Activated T-helper 9 cell treated with anti-CD3 and anti-CD28 coated beads, Interleukin-2, amount 50 U/mL, for 16 hours (primary cell): ENCODE data around the gene CACNA2D4.

Experiments
- DNase-seq: peaks from one replicate; pipeline ENCODE4 v3.0.0-alpha.2; 2020; ENCODE audit warnings: low read depth

Gene CACNA2D4

GRCh38 chr12:1815814-1816729 is 102.4 kb downstream of the CACNA2D4 start:
- DNase-seq = no peak

GRCh38 chr12:1815108-1815507 is 103.3 kb downstream of the CACNA2D4 start:
- DNase-seq = no peak

- DNase-seq = no peak
These were observed 104.2 kb downstream of the CACNA2D4 start for GRCh38 chr12:1814266-1814665.

GRCh38 chr12:1812650-1813302 is 105.7 kb downstream of the CACNA2D4 start:
- no peak for DNase-seq

- no peak for DNase-seq
These were observed 106.5 kb downstream of the CACNA2D4 start for GRCh38 chr12:1811948-1812291.

- peak; percentile 49 for DNase-seq
These were observed 107.0 kb downstream of the CACNA2D4 start for GRCh38 chr12:1811281-1811947.

GRCh38 chr12:1810931-1811280 is 107.5 kb downstream of the CACNA2D4 start:
- no peak for DNase-seq

GRCh38 chr12:1810201-1810930 is 108.1 kb downstream of the CACNA2D4 start:
- no peak for DNase-seq

- no peak for DNase-seq
These were observed 108.8 kb downstream of the CACNA2D4 start for GRCh38 chr12:1809591-1810190.

- no peak for DNase-seq
These were observed 109.5 kb downstream of the CACNA2D4 start for GRCh38 chr12:1808798-1809480.

- DNase-seq = no peak
These were observed 110.2 kb downstream of the CACNA2D4 start for GRCh38 chr12:1808036-1808797.

- DNase-seq = no peak
These were observed 111.2 kb downstream of the CACNA2D4 start for GRCh38 chr12:1807087-1807860.

GRCh38 chr12:1806301-1807086 is 112.0 kb downstream of the CACNA2D4 start:
- no peak for DNase-seq

GRCh38 chr12:1805441-1806081 is 112.9 kb downstream of the CACNA2D4 start:
- no peak for DNase-seq

- peak; percentile 74 for DNase-seq
These were observed 113.7 kb downstream of the CACNA2D4 start for GRCh38 chr12:1804545-1805332.

GRCh38 chr12:1803736-1804135 is 114.7 kb downstream of the CACNA2D4 start:
- no peak for DNase-seq

GRCh38 chr12:1801303-1801975 is 117.0 kb downstream of the CACNA2D4 start:
- no peak for DNase-seq
